H1 (cell line): Measurements from ENCODE around the gene DLG1. TPM values are rescaled to one million over a fixed set of nuclear protein-coding genes. Genes with fewer than 3 reads are reported as not detected.

Experiments
- CTCF ChIA-PET: fragments of 300-600 bp; sonication (Branson Sonifier 250); formaldehyde crosslinking; loops from one replicate; lab custom pipeline; 2021; ENCODE audit not compliant: partially characterized antibody; lab: Charles Lee
- POLR2A ChIA-PET: fragments of 300-600 bp; sonication (Branson Sonifier 250); formaldehyde crosslinking; loops from one replicate; lab custom pipeline; 2021; ENCODE audit warnings: inconsistent platforms; ENCODE audit not compliant: partially characterized antibody; lab: Charles Lee
- DNase-seq, 2 experiments: peaks; one replicate each; pipeline versions ENCODE4 v3.0.0 to v3.0.0-alpha.2; 2010 to 2022; ENCODE audit warnings: low spot score in 2 of 2, low read depth in 1 of 2, mixed read lengths in 1 of 2
- FAIRE-seq: peaks from 2 replicates; lab custom pipeline; 2011; peaks lifted over from hg19 to GRCh38; lab: Jason Lieb, UNC
- H2AFZ ChIP-seq: 2 replicates; pipeline ENCODE4 v1.8.1; 2012; ENCODE audit warnings: low read length, inconsistent platforms
- H2AK5ac ChIP-seq: 2 replicates; pipeline ENCODE4 v1.6.1; 2013; ENCODE audit warnings: low read depth, low read length
- H2BK120ac ChIP-seq: replicated peaks from 2 replicates; pipeline ENCODE3; 2013; ENCODE audit warnings: low read depth, low read length, inconsistent platforms
- H2BK12ac ChIP-seq: 2 replicates; pipeline ENCODE4 v1.6.1; 2013; ENCODE audit warnings: low read depth, low read length
- H2BK15ac ChIP-seq: 2 replicates; pipeline ENCODE4 v1.6.1; 2013; ENCODE audit warnings: low read length
- H2BK20ac ChIP-seq: 2 replicates; pipeline ENCODE4 v1.6.1; 2013; ENCODE audit warnings: low read length
- H2BK5ac ChIP-seq: 2 replicates; pipeline ENCODE4 v1.6.1; 2013; ENCODE audit warnings: low read depth, low read length
- H3K14ac ChIP-seq: 2 replicates; pipeline ENCODE4 v1.6.1; 2013; ENCODE audit warnings: inconsistent platforms; ENCODE audit not compliant: insufficient read length
- H3K18ac ChIP-seq: 2 replicates; pipeline ENCODE4 v1.6.1; 2013; ENCODE audit warnings: low read length; ENCODE audit errors: extremely low read depth
- H3K23ac ChIP-seq: 2 replicates; pipeline ENCODE4 v1.6.1; 2013; ENCODE audit warnings: inconsistent platforms; ENCODE audit not compliant: insufficient read length
- H3K23me2 ChIP-seq: 2 replicates; pipeline ENCODE4 v1.6.1; 2013; ENCODE audit warnings: low read depth, low read length
- H3K27ac ChIP-seq: 2 replicates; pipeline ENCODE4 v1.6.1; 2011; ENCODE audit warnings: low read depth, low read length, inconsistent platforms
- H3K27me3 ChIP-seq, 4 experiments: replicated peaks in 1 of 4; 1 replicate in 1 of 4; 2 replicates in 3 of 4; pipeline versions ENCODE4 v1.6.1 to v1.8.1; 2011 to 2013; ENCODE audit warnings: low read length in 3 of 4, mild to moderate bottlenecking in 3 of 4, inconsistent platforms in 2 of 4, mixed read lengths in 2 of 4, moderate library complexity in 1 of 4; ENCODE audit not compliant: control insufficient read depth in 3 of 4, insufficient read depth in 3 of 4; ENCODE audit errors: extremely low read depth in 1 of 4
- H3K36me3 ChIP-seq, 4 experiments: 2 replicates each; pipeline versions ENCODE4 v1.6.1 to v1.8.1; 2011 to 2013; ENCODE audit warnings: mild to moderate bottlenecking in 4 of 4, low read length in 3 of 4, moderate library complexity in 2 of 4, control low read depth in 1 of 4, inconsistent platforms in 1 of 4; ENCODE audit not compliant: insufficient read depth in 4 of 4, control insufficient read depth in 2 of 4
- H3K4ac ChIP-seq: replicated peaks from 2 replicates; pipeline ENCODE3; 2013; ENCODE audit warnings: low read length, low read depth, mixed read lengths, inconsistent platforms; ENCODE audit not compliant: insufficient read length
- H3K4me1 ChIP-seq, 4 experiments: replicated peaks in 1 of 4; 1 replicate in 1 of 4; 2 replicates in 3 of 4; pipeline versions ENCODE4 v1.6.1 to v1.8.1; 2011 to 2013; ENCODE audit warnings: low read length in 3 of 4, inconsistent platforms in 2 of 4, mixed read lengths in 1 of 4; ENCODE audit not compliant: insufficient read depth in 4 of 4, control insufficient read depth in 3 of 4
- H3K4me2 ChIP-seq, 2 experiments: 2 replicates each; pipeline versions ENCODE4 v1.6.1 to v1.8.1; 2011 to 2013; ENCODE audit warnings: low read depth in 2 of 2, low read length in 2 of 2, control low read depth in 1 of 2, inconsistent platforms in 1 of 2, mild to moderate bottlenecking in 1 of 2; ENCODE audit not compliant: insufficient read depth in 1 of 2
- H3K4me3 ChIP-seq, 4 experiments: fragments of 200-600, 300-600 bp in 1 of 4; sonication (generic), shearing (Covaris generic), sonication (Bioruptor Twin) in 1 of 4; 2 replicates each; pipeline versions ENCODE4 v1.5.1 to v1.8.1; 2011 to 2016; ENCODE audit warnings: low read length in 4 of 4, low read depth in 3 of 4, control low read depth in 2 of 4, inconsistent platforms in 2 of 4, mild to moderate bottlenecking in 2 of 4, mixed read lengths in 1 of 4, moderate library complexity in 1 of 4; ENCODE audit not compliant: insufficient read depth in 2 of 4; ENCODE audit errors: extremely low read depth in 1 of 4
- H3K56ac ChIP-seq: replicated peaks from 2 replicates; pipeline ENCODE3; 2013; ENCODE audit warnings: low read depth, mild to moderate bottlenecking, mixed read lengths, low read length, inconsistent platforms; ENCODE audit not compliant: insufficient read length
- H3K79me1 ChIP-seq: 2 replicates; pipeline ENCODE4 v1.6.1; 2013; ENCODE audit warnings: low read depth, low read length, control low read depth
- H3K79me2 ChIP-seq, 2 experiments: 2 replicates each; pipeline versions ENCODE4 v1.6.1 to v1.8.1; 2012 to 2013; ENCODE audit warnings: low read length in 2 of 2, mild to moderate bottlenecking in 2 of 2, inconsistent platforms in 1 of 2; ENCODE audit not compliant: insufficient read depth in 2 of 2, control insufficient read depth in 1 of 2
- H3K9ac ChIP-seq, 4 experiments: replicated peaks in 1 of 4; 1 replicate in 1 of 4; 2 replicates in 3 of 4; pipeline versions ENCODE4 v1.6.1 to v1.8.1; 2011 to 2013; ENCODE audit warnings: low read depth in 3 of 4, low read length in 3 of 4, control low read depth in 2 of 4, mild to moderate bottlenecking in 2 of 4, moderate library complexity in 2 of 4, inconsistent platforms in 1 of 4; ENCODE audit errors: extremely low read depth in 1 of 4
- H3K9me3 ChIP-seq, 2 experiments: 2 replicates each; pipeline versions ENCODE4 v1.6.1 to v1.8.1; 2012 to 2013; ENCODE audit warnings: mild to moderate bottlenecking in 2 of 2, moderate library complexity in 2 of 2, control low read depth in 1 of 2, inconsistent platforms in 1 of 2, low read depth in 1 of 2, low read length in 1 of 2, mixed read lengths in 1 of 2; ENCODE audit not compliant: insufficient read depth in 2 of 2
- H4K20me1 ChIP-seq, 2 experiments: replicated peaks in 1 of 2; 2 replicates each; pipeline versions ENCODE3 to v1.8.1; 2011 to 2013; ENCODE audit warnings: inconsistent platforms in 2 of 2, low read length in 2 of 2, mild to moderate bottlenecking in 1 of 2; ENCODE audit not compliant: insufficient read depth in 2 of 2, control insufficient read depth in 1 of 2
- H4K5ac ChIP-seq: 2 replicates; pipeline ENCODE4 v1.6.1; 2013; ENCODE audit warnings: low read length, low read depth, mixed read lengths, inconsistent platforms; ENCODE audit not compliant: insufficient read length
- H4K8ac ChIP-seq: 2 replicates; pipeline ENCODE4 v1.8.0; 2013; ENCODE audit warnings: mild to moderate bottlenecking, moderate library complexity, low read length, inconsistent platforms; ENCODE audit not compliant: insufficient read depth; ENCODE audit errors: extremely low read depth
- H4K91ac ChIP-seq: replicated peaks from 2 replicates; pipeline ENCODE3; 2013; ENCODE audit warnings: low read length, mixed read lengths, inconsistent platforms; ENCODE audit not compliant: insufficient read length
- EZH2 ChIP-seq: fragments of 200-600 bp; sonication (generic); IDR thresholded peaks from 2 replicates; pipeline ENCODE4 v1.7.1; 2012; ENCODE audit warnings: low read depth, mild to moderate bottlenecking, moderate library complexity, low read length, inconsistent platforms; ENCODE audit not compliant: severe bottlenecking
- WGBS, 2 experiments: shearing (Covaris generic) in 1 of 2; methylation state at CpG; one replicate each; pipeline versions ENCODE4 v1.1.6 to v1.1.7; 2013 to 2015; ENCODE audit warnings: low lambda C conversion rate in 2 of 2, mixed read lengths in 2 of 2, inconsistent platforms in 1 of 2, low coverage in 1 of 2, missing lambda C conversion rate in 1 of 2; ENCODE audit not compliant: insufficient replicate concordance in 2 of 2, insufficient coverage in 1 of 2, insufficient read length in 1 of 2; ENCODE audit errors: extremely low coverage in 1 of 2, missing lambda C conversion rate in 1 of 2; 5-methylcytosine and 5-hydroxymethylcytosine counted together
- polyA plus RNA-seq, 7 experiments: library from polyadenylated mRNA; depleted of rRNA in 3 of 7; stranded (reverse) in 5 of 7; unstranded in 2 of 7; fragments of >200 nt in 5 of 7; fragments of 200-250 nt in 2 of 7; gene quantifications; 1 replicate in 5 of 7; 2 replicates in 1 of 7; 4 replicates in 1 of 7; pipeline versions ENCODE4 v1.2.1 to v1.2.3, GENCODE V29; 2011 to 2013; ENCODE audit warnings: missing spikeins in 2 of 7, mixed read lengths in 2 of 7
- total RNA-seq: library from RNA; stranded (reverse); fragmentation: NEBNext Ultra II Directional; extraction: Animal tissue kit (Norgen Biotek cat#: 25700); gene quantifications from 2 replicates; pipeline ENCODE4 v1.2.1, GENCODE V29; 2021

Gene DLG1
- total and polyA plus RNA-seq, 2 of the 8 experiments (the other 6 are each of a cell fraction or from before 2014, with no cell fraction given) = 13.4 to 78.8 TPM

DNA sequence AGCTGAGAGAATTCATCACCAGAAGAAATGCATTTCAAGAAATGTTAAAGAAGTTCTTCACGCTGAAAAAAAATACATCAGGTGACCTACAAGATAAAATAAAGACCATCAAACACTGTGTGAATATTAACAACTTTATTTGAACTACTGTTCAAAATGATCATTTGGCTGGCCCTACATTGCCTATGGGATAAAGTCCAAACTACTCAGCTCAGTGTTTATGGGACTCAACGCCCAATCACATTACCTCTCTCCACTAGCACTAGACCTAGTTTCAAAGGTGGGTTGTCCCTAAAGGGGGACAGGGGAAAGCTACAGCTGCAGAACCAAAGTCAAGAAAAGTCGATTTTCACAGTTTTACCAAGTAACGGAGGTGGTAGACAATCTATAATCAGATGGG lies 62.0 kb downstream of the DLG1 start:
- H4K91ac ChIP-seq = no peak overlapping the region
- no peak overlapping the region for H2BK5ac ChIP-seq
- H4K20me1 ChIP-seq = peaks cover 3 to 10% of the 10 kb centered on the region in 2 experiments
- H2BK120ac ChIP-seq = no peak overlapping the region
- FAIRE-seq (no peak), DNase-seq (no peak)
- no peak overlapping the region for H4K8ac ChIP-seq
- H2AFZ ChIP-seq = no peak overlapping the region
- H3K4me1 ChIP-seq = peaks cover 3 to 15% (median 6%) of the 10 kb centered on the region in 4 experiments; a peak in 6 of 7 replicates
- H2AK5ac ChIP-seq = no peak overlapping the region
- no peak overlapping the region for H2BK20ac ChIP-seq
- H3K27me3 ChIP-seq = no peaks in the 10 kb centered on the region
- POLR2A ChIA-PET = no interaction called here
- no peak overlapping the region for H3K9ac ChIP-seq
- H2BK15ac ChIP-seq = no peak overlapping the region
- H2BK12ac ChIP-seq = no peak overlapping the region
- no peak overlapping the region for H3K4ac ChIP-seq
- CTCF ChIA-PET = interaction anchor here (1.2 to 5.0 kb wide), 4 partner anchors 12 to 276 kb away, joined by 3 to 40 read pairs (median 8); no protein-coding TSS in a partner anchor
- WGBS, 2 experiments = 89% methylated on average over 4 of the region's 4 CpGs; no CpG with 5 or more reads in 1 of the 2 experiments
- no peak overlapping the region for H3K27ac ChIP-seq
- H3K56ac ChIP-seq = no peak overlapping the region
- H3K18ac ChIP-seq = no peak overlapping the region
- H3K23me2 ChIP-seq = no peaks in the 10 kb centered on the region
- no peak overlapping the region for H3K14ac ChIP-seq
- H3K36me3 ChIP-seq = peaks cover 0 to 5% (median 2%) of the 10 kb centered on the region in 4 experiments; a peak in 2 of 8 replicates
- no peak overlapping the region for H4K5ac ChIP-seq
- H3K23ac ChIP-seq = no peak overlapping the region
- H3K9me3 ChIP-seq = no peaks in the 10 kb centered on the region
- no peak overlapping the region for H3K4me3 ChIP-seq
- peaks cover 16% of the 10 kb centered on the region for H3K79me1 ChIP-seq
- H3K79me2 ChIP-seq = peaks cover 13 to 98% of the 10 kb centered on the region in 2 experiments
- H3K4me2 ChIP-seq = no peak overlapping the region
- TF ChIP-seq EZH2 = no peak
